T-helper 17 cell (primary cell): ENCODE measurements around the gene TTC21A. TPM values are rescaled to one million over a fixed set of nuclear protein-coding genes. Genes with fewer than 3 reads are reported as not detected.

ENCODE experiments used
- ATAC-seq: fragments of 150-1000 bp; cut with Tn5 transposase; 2 replicates; pipeline ENCODE4 v1.10.0; 2021; ENCODE audit warnings: mild to moderate bottlenecking, moderate library complexity
- DNase-seq, 3 donors: peaks; one replicate each; pipeline versions ENCODE4 v3.0.0 to v3.0.0-alpha.2; 2020 to 2021
- H3K9me3 ChIP-seq: one replicate; pipeline ENCODE4 v1.7.0; 2013; ENCODE audit warnings: low read length, mild to moderate bottlenecking; ENCODE audit not compliant: control insufficient read depth, poor library complexity, severe bottlenecking
- H3K27ac Mint-ChIP-seq: one replicate; pipeline ENCODE4 v1.8.0; 2022; ENCODE audit warnings: mild to moderate bottlenecking, moderate library complexity, mixed read lengths
- H3K27me3 Mint-ChIP-seq: one replicate; pipeline ENCODE4 v1.8.0; 2022; ENCODE audit warnings: mixed read lengths
- H3K36me3 Mint-ChIP-seq: one replicate; pipeline ENCODE4 v1.8.0; 2022; ENCODE audit warnings: low read depth, mixed read lengths
- H3K4me1 Mint-ChIP-seq: one replicate; pipeline ENCODE4 v1.8.0; 2022; ENCODE audit warnings: mild to moderate bottlenecking, mixed read lengths
- H3K4me3 Mint-ChIP-seq: one replicate; pipeline ENCODE4 v1.8.0; 2022; ENCODE audit warnings: mild to moderate bottlenecking, moderate library complexity, mixed read lengths
- total RNA-seq, 4 donors: library from RNA in 2 of 4; stranded (reverse) in 2 of 4; gene quantifications; one replicate each; pipeline ENCODE4 v1.2.3 and lab custom pipeline; 2022 to 2026

Gene TTC21A
- total RNA-seq, 2 donors from 2014 or later = 3.5 to 12.3 TPM

GRCh38 chr3:39139442-39139841, 32.0 kb downstream of the TTC21A start:
- Mint-ChIP-seq H3K36me3 (peaks cover 2% of the 10 kb centered on the region), H3K4me1 (peaks cover 34% of the 10 kb centered on the region), H3K27ac (peak overlapping the region; percentile 85), H3K4me3 (no peak overlapping the region), H3K27me3 (no peaks in the 10 kb centered on the region)
- DNase-seq = no peak
- H3K9me3 ChIP-seq = no peaks in the 10 kb centered on the region
- ATAC-seq = no peak

DNA sequence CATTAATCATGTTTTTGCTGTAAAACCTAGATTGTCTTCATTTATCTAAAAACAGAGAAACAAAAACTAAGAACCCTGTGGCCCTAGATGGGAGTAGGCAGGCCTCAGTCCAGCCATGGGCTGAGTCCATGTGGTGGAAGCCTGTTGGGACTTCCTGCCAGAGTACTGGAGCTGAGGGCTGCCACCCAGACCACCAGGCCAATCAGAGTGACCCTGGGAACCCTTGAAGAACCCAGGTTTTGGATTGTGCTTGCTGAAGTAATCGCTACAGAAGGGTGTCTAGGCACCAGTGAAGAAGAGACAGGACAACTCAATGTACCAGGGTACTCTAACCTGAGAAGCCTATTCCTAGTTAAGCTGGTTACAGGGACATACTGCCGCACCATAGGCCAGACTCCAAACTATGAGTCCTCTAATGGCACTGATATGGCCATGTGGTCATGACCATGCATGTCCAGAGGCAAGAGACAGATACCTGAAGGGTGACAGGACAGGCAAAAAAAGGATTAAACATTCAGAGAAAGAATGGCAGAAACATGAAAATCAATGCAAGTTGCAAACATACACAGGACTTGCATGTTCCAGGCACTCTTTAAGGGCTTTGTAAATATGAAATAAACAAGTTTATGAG, 33.0 kb downstream of the TTC21A start:
- DNase-seq (no peak), ATAC-seq (no peak)
- H3K9me3 ChIP-seq = no peaks in the 10 kb centered on the region
- peak overlapping the region; percentile 64 for H3K4me3 Mint-ChIP-seq
- peak overlapping the region; percentile 85 for H3K27ac Mint-ChIP-seq
- no peaks in the 10 kb centered on the region for H3K27me3 Mint-ChIP-seq
- H3K4me1 Mint-ChIP-seq = peaks cover 33% of the 10 kb centered on the region
- H3K36me3 Mint-ChIP-seq = peaks cover 5% of the 10 kb centered on the region

GRCh38 chr3:39141171-39141995, 33.9 kb downstream of the TTC21A start:
- H3K9me3 ChIP-seq = no peaks in the 10 kb centered on the region
- Mint-ChIP-seq H3K4me1 (peaks cover 37% of the 10 kb centered on the region), H3K27me3 (no peaks in the 10 kb centered on the region), H3K4me3 (peak overlapping the region; percentile 64), H3K27ac (peak overlapping the region; percentile 85), H3K36me3 (peaks cover 5% of the 10 kb centered on the region)
- no peak for DNase-seq
- peak; percentile 14 for ATAC-seq

DNA sequence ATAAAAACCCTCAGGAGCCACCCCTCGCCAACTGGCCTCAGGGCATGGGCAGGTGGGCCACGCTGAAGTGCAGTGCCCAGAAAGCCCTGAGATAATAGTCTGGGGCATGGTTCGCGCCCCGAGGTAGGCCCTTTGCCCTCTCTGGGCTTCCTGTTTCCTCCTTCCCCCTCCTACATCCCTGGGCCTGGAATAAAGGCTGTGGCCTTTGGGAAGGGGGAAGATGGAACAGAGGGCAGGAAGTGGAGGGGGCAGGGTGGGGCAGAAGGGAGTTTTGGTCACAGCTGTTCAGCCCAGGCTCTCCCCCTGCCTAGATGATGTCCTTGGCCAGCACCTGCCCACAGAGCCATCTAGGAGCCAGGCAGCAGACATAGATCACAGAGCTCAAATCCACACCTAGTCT, 34.6 kb downstream of the TTC21A start:
- Mint-ChIP-seq H3K4me1 (peaks cover 40% of the 10 kb centered on the region), H3K36me3 (peaks cover 5% of the 10 kb centered on the region), H3K27me3 (no peaks in the 10 kb centered on the region), H3K4me3 (no peak overlapping the region), H3K27ac (peak overlapping the region; percentile 85)
- H3K9me3 ChIP-seq = no peaks in the 10 kb centered on the region
- DNase-seq (no peak), ATAC-seq (no peak)

DNA sequence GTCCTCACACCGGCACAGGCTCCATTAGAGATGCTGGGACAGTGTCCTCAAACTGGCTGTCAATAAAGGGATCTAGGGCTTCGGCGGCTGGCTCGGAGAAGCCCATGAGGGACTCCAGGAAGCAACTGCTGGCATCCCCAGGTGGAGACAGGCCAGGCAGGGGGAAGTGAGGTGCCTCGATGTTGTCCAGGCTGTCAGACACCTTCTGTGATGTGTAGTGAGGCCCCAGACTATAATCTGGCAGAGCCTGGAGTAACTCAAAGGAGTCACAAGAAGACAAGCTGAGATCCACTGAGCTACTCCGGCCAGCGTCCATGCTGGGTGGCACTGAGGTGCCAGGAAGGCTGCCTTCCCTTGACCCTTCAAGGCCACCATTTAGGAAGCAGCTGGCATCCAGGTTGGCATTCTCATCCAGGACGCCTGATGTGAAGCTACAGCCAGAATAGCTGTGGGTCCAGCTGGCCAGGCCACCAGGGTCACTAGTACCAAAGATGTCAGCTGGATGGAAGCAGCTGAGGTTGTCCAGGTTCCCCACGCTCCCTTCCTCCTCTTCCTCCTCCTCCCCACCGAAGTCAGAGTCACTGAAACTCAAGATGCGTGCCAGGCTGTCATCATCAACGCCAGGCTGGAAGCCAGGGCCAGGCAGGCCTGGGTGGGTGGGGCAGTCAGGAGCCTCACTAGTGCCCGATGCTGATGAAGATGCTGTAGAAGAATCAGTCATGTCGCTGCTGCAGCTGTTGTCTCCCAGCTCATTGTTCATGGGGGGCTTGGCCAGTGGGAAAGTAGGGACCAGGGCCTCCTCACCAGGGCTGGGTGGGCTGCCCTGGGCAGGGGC, 35.8 kb downstream of the TTC21A start:
- Mint-ChIP-seq H3K4me1 (peaks cover 52% of the 10 kb centered on the region), H3K4me3 (peak overlapping the region; percentile 63), H3K27me3 (no peaks in the 10 kb centered on the region), H3K36me3 (peaks cover 3% of the 10 kb centered on the region), H3K27ac (peak overlapping the region; percentile 82)
- H3K9me3 ChIP-seq = no peaks in the 10 kb centered on the region
- DNase-seq = no peak
- ATAC-seq = no peak

GRCh38 chr3:39144095-39144747, 36.7 kb downstream of the TTC21A start:
- no peaks in the 10 kb centered on the region for H3K9me3 ChIP-seq
- Mint-ChIP-seq H3K27me3 (no peaks in the 10 kb centered on the region), H3K36me3 (peaks cover 3% of the 10 kb centered on the region), H3K4me1 (peaks cover 58% of the 10 kb centered on the region), H3K4me3 (peak overlapping the region; percentile 63), H3K27ac (peak overlapping the region; percentile 82)
- DNase-seq (no peak), ATAC-seq (no peak)

GRCh38 chr3:39144748-39145380, 37.4 kb downstream of the TTC21A start:
- Mint-ChIP-seq H3K36me3 (peaks cover 3% of the 10 kb centered on the region), H3K27ac (peak overlapping the region; percentile 82), H3K4me3 (peak overlapping the region; percentile 63), H3K4me1 (peaks cover 64% of the 10 kb centered on the region), H3K27me3 (no peaks in the 10 kb centered on the region)
- ATAC-seq = no peak
- DNase-seq = no peak
- no peaks in the 10 kb centered on the region for H3K9me3 ChIP-seq

- DNase-seq (no peak), ATAC-seq (no peak)
- Mint-ChIP-seq H3K4me3 (peak overlapping the region; percentile 100), H3K36me3 (peaks cover 3% of the 10 kb centered on the region), H3K27me3 (no peaks in the 10 kb centered on the region), H3K27ac (peak overlapping the region; percentile 99), H3K4me1 (peaks cover 72% of the 10 kb centered on the region)
- H3K9me3 ChIP-seq = peaks cover 1% of the 10 kb centered on the region
Observed at GRCh38 chr3:39146083-39146501, 38.6 kb downstream of the TTC21A start.

GRCh38 chr3:39146611-39147591, 39.4 kb downstream of the TTC21A start:
- DNase-seq = peak in 1 of 3 donors; percentile 45
- Mint-ChIP-seq H3K4me1 (peaks cover 73% of the 10 kb centered on the region), H3K27me3 (no peaks in the 10 kb centered on the region), H3K27ac (peak overlapping the region; percentile 99), H3K36me3 (peaks cover 3% of the 10 kb centered on the region), H3K4me3 (peak overlapping the region; percentile 100)
- peaks cover 6% of the 10 kb centered on the region for H3K9me3 ChIP-seq
- ATAC-seq = peak; percentile 31

- H3K4me3 Mint-ChIP-seq = peak overlapping the region; percentile 100
- peak overlapping the region; percentile 99 for H3K27ac Mint-ChIP-seq
- H3K9me3 ChIP-seq = peaks cover 6% of the 10 kb centered on the region
- DNase-seq (no peak), ATAC-seq (no peak)
- H3K4me1 Mint-ChIP-seq = peaks cover 79% of the 10 kb centered on the region
- no peaks in the 10 kb centered on the region for H3K27me3 Mint-ChIP-seq
- H3K36me3 Mint-ChIP-seq = peaks cover 9% of the 10 kb centered on the region
Observed at GRCh38 chr3:39147711-39148434, 40.4 kb downstream of the TTC21A start.

- Mint-ChIP-seq H3K27ac (peak overlapping the region; percentile 99), H3K27me3 (no peaks in the 10 kb centered on the region), H3K4me1 (peaks cover 76% of the 10 kb centered on the region), H3K4me3 (peak overlapping the region; percentile 100), H3K36me3 (peaks cover 9% of the 10 kb centered on the region)
- ATAC-seq (no peak), DNase-seq (no peak)
- peaks cover 6% of the 10 kb centered on the region for H3K9me3 ChIP-seq
Observed at GRCh38 chr3:39148435-39149058, 41.1 kb downstream of the TTC21A start.
